T-helper 17 cell (primary cell): Measurements from ENCODE around the gene RNPEP. TPM values are rescaled to one million over a fixed set of nuclear protein-coding genes. Genes with fewer than 3 reads are reported as not detected.
"Not testable (repeated sequence)": the region's sequence is repeated elsewhere in the genome, so short reads cannot be mapped to it uniquely, and the experiment has no call there.

Experiments used
- ATAC-seq: fragments of 150-1000 bp; cut with Tn5 transposase; 2 replicates; pipeline ENCODE4 v1.10.0; 2021; ENCODE audit warnings: mild to moderate bottlenecking, moderate library complexity
- DNase-seq, 3 donors: peaks; one replicate each; pipeline versions ENCODE4 v3.0.0 to v3.0.0-alpha.2; 2020 to 2021
- H3K9me3 ChIP-seq: one replicate; pipeline ENCODE4 v1.7.0; 2013; ENCODE audit warnings: low read length, mild to moderate bottlenecking; ENCODE audit not compliant: control insufficient read depth, poor library complexity, severe bottlenecking
- H3K27ac Mint-ChIP-seq: one replicate; pipeline ENCODE4 v1.8.0; 2022; ENCODE audit warnings: mild to moderate bottlenecking, moderate library complexity, mixed read lengths
- H3K27me3 Mint-ChIP-seq: one replicate; pipeline ENCODE4 v1.8.0; 2022; ENCODE audit warnings: mixed read lengths
- H3K36me3 Mint-ChIP-seq: one replicate; pipeline ENCODE4 v1.8.0; 2022; ENCODE audit warnings: low read depth, mixed read lengths
- H3K4me1 Mint-ChIP-seq: one replicate; pipeline ENCODE4 v1.8.0; 2022; ENCODE audit warnings: mild to moderate bottlenecking, mixed read lengths
- H3K4me3 Mint-ChIP-seq: one replicate; pipeline ENCODE4 v1.8.0; 2022; ENCODE audit warnings: mild to moderate bottlenecking, moderate library complexity, mixed read lengths
- total RNA-seq, 4 donors: library from RNA in 2 of 4; stranded (reverse) in 2 of 4; gene quantifications; one replicate each; pipeline ENCODE4 v1.2.3 and lab custom pipeline; 2022 to 2026

Gene RNPEP, protein sequence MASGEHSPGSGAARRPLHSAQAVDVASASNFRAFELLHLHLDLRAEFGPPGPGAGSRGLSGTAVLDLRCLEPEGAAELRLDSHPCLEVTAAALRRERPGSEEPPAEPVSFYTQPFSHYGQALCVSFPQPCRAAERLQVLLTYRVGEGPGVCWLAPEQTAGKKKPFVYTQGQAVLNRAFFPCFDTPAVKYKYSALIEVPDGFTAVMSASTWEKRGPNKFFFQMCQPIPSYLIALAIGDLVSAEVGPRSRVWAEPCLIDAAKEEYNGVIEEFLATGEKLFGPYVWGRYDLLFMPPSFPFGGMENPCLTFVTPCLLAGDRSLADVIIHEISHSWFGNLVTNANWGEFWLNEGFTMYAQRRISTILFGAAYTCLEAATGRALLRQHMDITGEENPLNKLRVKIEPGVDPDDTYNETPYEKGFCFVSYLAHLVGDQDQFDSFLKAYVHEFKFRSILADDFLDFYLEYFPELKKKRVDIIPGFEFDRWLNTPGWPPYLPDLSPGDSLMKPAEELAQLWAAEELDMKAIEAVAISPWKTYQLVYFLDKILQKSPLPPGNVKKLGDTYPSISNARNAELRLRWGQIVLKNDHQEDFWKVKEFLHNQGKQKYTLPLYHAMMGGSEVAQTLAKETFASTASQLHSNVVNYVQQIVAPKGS
- total RNA-seq (10 to 100 TPM; 21.4 to 28.6 TPM), total RNA-seq (lab: John Stamatoyannopoulos, UW) (21.9 to 26.2 reads per million in 2 donors)

GRCh38 chr1:201982623-201983379, at the start of gene RNPEP:
TSS of gene RNPEP (plus strand) at chr1:201982648. CDS start at chr1:201982667, 19 bp downstream.
- Mint-ChIP-seq H3K4me1 (peaks cover 24% of the 10 kb centered on the region), H3K4me3 (peak within 1 kb of the TSS; percentile 100), H3K36me3 (peaks cover 3% of the 10 kb centered on the region), H3K27me3 (no peaks in the 10 kb centered on the region), H3K27ac (peak within 1 kb of the TSS; percentile 96)
- DNase-seq, result peak; percentile 45 to 49 (median 47)
- ATAC-seq, result peak; percentile 88
- no peaks in the 10 kb centered on the region for H3K9me3 ChIP-seq

DNA sequence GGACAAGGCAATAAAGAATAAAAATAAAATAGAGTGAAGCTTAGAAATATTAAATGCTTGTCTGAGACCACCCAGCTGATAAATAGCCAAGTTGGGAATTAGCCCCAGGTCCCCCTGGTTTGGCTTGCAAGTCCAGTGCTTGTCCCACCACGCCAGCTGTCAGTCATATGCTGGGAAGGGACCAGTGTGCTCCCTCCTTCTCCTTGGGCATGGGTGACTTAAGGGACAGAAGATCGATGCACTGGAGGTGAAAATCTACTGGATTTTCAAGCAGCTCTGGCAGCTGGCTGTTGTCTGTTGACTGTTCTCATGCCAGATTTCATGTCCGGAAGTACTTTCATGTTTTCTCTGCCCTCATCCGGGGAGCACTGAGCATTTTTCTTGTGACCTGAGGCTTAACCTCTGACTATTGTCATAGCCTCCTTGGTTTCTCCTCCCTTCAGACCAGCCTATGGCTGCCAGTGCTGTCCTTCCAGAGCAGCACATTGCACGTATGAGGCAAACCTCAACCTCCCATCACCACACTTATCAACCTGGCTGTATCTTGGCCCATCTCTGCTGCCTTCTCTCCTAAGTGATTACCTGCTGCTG, 48.5 kb upstream of the RNPEP start:
- H3K9me3 ChIP-seq, result no peaks in the 10 kb centered on the region
- no peak overlapping the region for H3K27ac Mint-ChIP-seq
- H3K36me3 Mint-ChIP-seq, result no peaks in the 10 kb centered on the region
- ATAC-seq (no peak), DNase-seq (no peak)
- H3K4me1 Mint-ChIP-seq, result no peaks in the 10 kb centered on the region
- peaks cover 22% of the 10 kb centered on the region for H3K27me3 Mint-ChIP-seq
- H3K4me3 Mint-ChIP-seq, result no peak overlapping the region

DNA sequence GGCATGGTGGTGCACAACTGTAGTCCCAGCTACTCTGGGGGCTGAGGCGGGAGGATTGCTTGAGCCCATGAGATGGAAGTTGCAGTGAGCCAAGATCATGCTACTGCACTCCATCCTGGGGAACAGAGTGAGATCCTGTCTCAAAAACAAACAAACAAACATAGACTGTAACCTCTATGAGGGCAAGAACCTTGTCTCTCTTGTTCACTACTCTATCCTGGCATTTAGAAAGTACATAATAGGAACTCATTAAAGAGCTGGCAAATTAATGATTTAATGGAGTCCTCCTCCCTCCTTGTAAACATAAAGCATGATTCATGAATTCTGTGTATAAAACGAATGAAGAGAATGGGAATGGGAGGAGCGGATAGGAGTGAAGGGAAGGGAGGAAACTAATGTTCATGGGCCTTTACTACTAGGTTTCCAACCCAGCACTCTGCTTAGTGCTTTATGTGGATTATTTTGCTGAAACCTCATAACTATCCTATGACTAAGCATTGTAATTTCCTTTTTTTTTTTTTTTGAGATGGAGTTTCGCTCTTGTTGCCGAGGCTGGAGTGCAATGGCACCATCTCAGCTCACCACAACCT, 44.7 kb upstream of the RNPEP start:
- Mint-ChIP-seq H3K4me3 (no peak overlapping the region), H3K27ac (no peak overlapping the region), H3K27me3 (peaks cover 32% of the 10 kb centered on the region), H3K36me3 (no peaks in the 10 kb centered on the region), H3K4me1 (no peaks in the 10 kb centered on the region)
- ATAC-seq, result no peak
- H3K9me3 ChIP-seq, result no peaks in the 10 kb centered on the region
- DNase-seq, result no peak

- Mint-ChIP-seq H3K4me3 (no peak overlapping the region), H3K27me3 (peaks cover 40% of the 10 kb centered on the region), H3K4me1 (no peaks in the 10 kb centered on the region), H3K27ac (no peak overlapping the region), H3K36me3 (no peaks in the 10 kb centered on the region)
- no peaks in the 10 kb centered on the region for H3K9me3 ChIP-seq
- DNase-seq (no peak), ATAC-seq (no peak)
Measured at GRCh38 chr1:201938440-201939035, 43.9 kb upstream of the RNPEP start.

DNA sequence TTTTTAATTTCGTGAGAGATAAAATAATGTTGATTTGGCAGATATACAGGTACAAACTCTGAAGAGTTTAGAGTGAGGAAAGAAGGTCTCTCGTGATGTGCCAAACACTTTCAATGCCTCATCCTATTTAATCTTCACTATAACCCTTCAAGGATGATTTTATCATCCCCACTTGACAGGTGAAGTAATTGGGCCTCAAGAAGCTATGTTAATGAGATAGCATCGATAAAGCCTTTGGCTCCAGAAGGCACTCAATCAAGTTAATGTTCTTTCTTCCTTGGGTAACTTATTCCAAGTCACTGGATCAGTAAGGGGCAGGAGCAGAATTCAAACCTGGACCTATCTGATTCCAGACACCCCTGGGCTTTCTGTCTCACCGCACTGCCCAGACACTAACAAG, 43.3 kb upstream of the RNPEP start:
- H3K9me3 ChIP-seq, result no peaks in the 10 kb centered on the region
- H3K27ac Mint-ChIP-seq, result no peak overlapping the region
- no peak for DNase-seq
- no peak overlapping the region for H3K4me3 Mint-ChIP-seq
- ATAC-seq, result no peak
- H3K4me1 Mint-ChIP-seq, result no peaks in the 10 kb centered on the region
- no peaks in the 10 kb centered on the region for H3K36me3 Mint-ChIP-seq
- peaks cover 44% of the 10 kb centered on the region for H3K27me3 Mint-ChIP-seq

- no peaks in the 10 kb centered on the region for H3K36me3 Mint-ChIP-seq
- no peaks in the 10 kb centered on the region for H3K9me3 ChIP-seq
- H3K27me3 Mint-ChIP-seq, result peaks cover 43% of the 10 kb centered on the region
- no peaks in the 10 kb centered on the region for H3K4me1 Mint-ChIP-seq
- ATAC-seq (no peak), DNase-seq (no peak)
- H3K4me3 Mint-ChIP-seq, result no peak overlapping the region
- no peak overlapping the region for H3K27ac Mint-ChIP-seq
Measured at GRCh38 chr1:201939574-201939973, 42.9 kb upstream of the RNPEP start.

DNA sequence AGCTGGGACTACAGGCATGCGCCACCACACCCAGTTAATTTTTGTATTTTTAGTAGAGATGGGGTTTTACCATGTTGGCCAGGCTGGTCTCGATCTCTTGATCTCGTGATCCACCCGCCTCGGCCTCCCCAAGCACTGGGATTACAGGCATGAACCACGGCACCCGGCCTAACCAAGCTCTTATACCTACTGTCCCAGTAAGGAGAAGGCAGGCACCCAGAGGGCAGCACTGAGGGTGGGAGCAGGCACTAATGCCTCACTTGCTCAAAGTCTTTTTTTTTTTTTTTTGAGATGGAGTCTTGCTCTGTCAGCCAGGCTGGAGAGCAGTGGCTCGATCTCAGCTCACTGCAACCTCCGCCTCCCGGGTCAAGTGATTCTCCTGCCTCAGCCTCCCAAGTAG, 42.1 kb upstream of the RNPEP start:
- not testable (repeated sequence) for H3K4me3 Mint-ChIP-seq, H3K36me3 Mint-ChIP-seq, H3K9me3 ChIP-seq, H3K4me1 Mint-ChIP-seq, DNase-seq, H3K27ac Mint-ChIP-seq, ATAC-seq
- peaks cover 45% of the 10 kb centered on the region for H3K27me3 Mint-ChIP-seq

- Mint-ChIP-seq H3K36me3 (no peaks in the 10 kb centered on the region), H3K4me1 (peaks cover 2% of the 10 kb centered on the region), H3K27ac (no peak overlapping the region), H3K27me3 (peaks cover 50% of the 10 kb centered on the region), H3K4me3 (no peak overlapping the region)
- ATAC-seq (no peak), DNase-seq (no peak)
- no peaks in the 10 kb centered on the region for H3K9me3 ChIP-seq
Measured at GRCh38 chr1:201941420-201942128, 40.9 kb upstream of the RNPEP start.

DNA sequence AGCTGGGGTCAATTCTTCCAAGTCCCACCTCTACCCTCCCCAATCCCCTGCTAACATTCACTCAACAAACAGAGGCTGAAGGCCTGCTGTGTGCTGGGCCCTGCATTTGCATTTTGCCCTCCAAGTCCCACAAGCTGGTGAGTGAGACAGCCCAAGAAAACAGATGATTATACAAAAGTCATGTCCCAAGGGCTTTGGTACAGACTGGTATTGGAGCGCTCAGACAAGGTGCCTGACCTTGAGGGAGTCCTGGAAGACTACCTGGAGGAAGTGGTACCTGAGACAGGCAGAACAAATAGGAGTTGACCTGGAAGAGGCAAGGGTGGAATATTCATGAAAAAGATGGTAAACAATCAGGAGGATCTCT, 40.3 kb upstream of the RNPEP start:
- no peak overlapping the region for H3K4me3 Mint-ChIP-seq
- H3K9me3 ChIP-seq, result no peaks in the 10 kb centered on the region
- no peak overlapping the region for H3K27ac Mint-ChIP-seq
- peaks cover 7% of the 10 kb centered on the region for H3K4me1 Mint-ChIP-seq
- no peak for ATAC-seq
- peaks cover 2% of the 10 kb centered on the region for H3K36me3 Mint-ChIP-seq
- H3K27me3 Mint-ChIP-seq, result peaks cover 52% of the 10 kb centered on the region
- DNase-seq, result no peak

DNA sequence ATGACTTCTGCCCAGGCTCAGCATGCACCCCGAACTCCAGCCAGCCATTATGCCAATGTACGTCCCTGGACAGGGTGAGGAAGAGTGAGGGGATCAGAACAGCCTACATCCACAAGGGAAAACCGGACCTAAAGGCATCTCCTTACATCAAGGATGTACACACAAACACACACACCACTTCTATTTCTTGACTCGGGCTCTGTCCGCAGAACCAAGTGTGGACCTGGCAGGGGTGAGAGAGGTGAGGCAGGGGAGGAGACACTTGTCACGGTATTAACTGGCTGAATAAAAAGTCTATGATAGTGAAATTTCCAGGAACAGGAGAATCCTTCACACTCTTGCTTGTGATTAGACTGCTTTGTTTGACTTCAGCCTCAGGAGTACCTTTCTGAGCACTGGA, 38.4 kb upstream of the RNPEP start:
- peaks cover 2% of the 10 kb centered on the region for H3K36me3 Mint-ChIP-seq
- no peak overlapping the region for H3K4me3 Mint-ChIP-seq
- peaks cover 68% of the 10 kb centered on the region for H3K27me3 Mint-ChIP-seq
- ATAC-seq (no peak), DNase-seq (no peak)
- no peaks in the 10 kb centered on the region for H3K9me3 ChIP-seq
- no peak overlapping the region for H3K27ac Mint-ChIP-seq
- peaks cover 8% of the 10 kb centered on the region for H3K4me1 Mint-ChIP-seq

GRCh38 chr1:201944639-201945038, 37.8 kb upstream of the RNPEP start:
- ATAC-seq, result no peak
- peaks cover 67% of the 10 kb centered on the region for H3K27me3 Mint-ChIP-seq
- peaks cover 2% of the 10 kb centered on the region for H3K36me3 Mint-ChIP-seq
- no peaks in the 10 kb centered on the region for H3K9me3 ChIP-seq
- H3K4me3 Mint-ChIP-seq, result no peak overlapping the region
- no peak overlapping the region for H3K27ac Mint-ChIP-seq
- peaks cover 8% of the 10 kb centered on the region for H3K4me1 Mint-ChIP-seq
- no peak for DNase-seq

DNA sequence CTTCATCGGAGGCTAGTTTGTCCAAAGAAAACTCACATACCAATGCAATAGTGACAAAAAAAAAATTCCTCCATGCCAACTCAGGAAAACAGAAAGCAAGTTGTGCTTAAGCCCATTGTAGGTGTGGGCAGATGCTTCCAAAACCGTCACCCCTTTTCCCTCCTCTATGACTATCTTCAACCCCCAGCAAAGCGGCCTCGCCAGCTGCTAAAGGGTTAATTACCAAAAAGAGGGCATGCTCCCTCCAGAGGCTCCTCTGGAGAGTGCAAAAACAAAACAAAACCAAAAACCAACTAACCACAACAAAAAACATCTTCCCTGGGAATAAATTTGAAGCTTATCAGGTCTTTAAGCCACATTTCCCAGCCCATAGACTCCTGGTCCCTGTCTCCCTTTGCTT, 37.3 kb upstream of the RNPEP start:
- no peak overlapping the region for H3K4me3 Mint-ChIP-seq
- peaks cover 8% of the 10 kb centered on the region for H3K4me1 Mint-ChIP-seq
- peaks cover 62% of the 10 kb centered on the region for H3K27me3 Mint-ChIP-seq
- no peak for DNase-seq
- ATAC-seq, result no peak
- no peak overlapping the region for H3K27ac Mint-ChIP-seq
- H3K36me3 Mint-ChIP-seq, result peaks cover 2% of the 10 kb centered on the region
- no peaks in the 10 kb centered on the region for H3K9me3 ChIP-seq
